GM19324 (cell line): ENCODE results near the gene UBXN11.

Experiments
- ATAC-seq: cut with Tn5 transposase; IDR thresholded peaks from one replicate; pipeline ENCODE4 v1.9.1; 2021; ENCODE audit warnings: mild to moderate bottlenecking, moderate library complexity; ENCODE audit not compliant: unreplicated experiment, low FRiP score

The UBXN11 gene

DNA sequence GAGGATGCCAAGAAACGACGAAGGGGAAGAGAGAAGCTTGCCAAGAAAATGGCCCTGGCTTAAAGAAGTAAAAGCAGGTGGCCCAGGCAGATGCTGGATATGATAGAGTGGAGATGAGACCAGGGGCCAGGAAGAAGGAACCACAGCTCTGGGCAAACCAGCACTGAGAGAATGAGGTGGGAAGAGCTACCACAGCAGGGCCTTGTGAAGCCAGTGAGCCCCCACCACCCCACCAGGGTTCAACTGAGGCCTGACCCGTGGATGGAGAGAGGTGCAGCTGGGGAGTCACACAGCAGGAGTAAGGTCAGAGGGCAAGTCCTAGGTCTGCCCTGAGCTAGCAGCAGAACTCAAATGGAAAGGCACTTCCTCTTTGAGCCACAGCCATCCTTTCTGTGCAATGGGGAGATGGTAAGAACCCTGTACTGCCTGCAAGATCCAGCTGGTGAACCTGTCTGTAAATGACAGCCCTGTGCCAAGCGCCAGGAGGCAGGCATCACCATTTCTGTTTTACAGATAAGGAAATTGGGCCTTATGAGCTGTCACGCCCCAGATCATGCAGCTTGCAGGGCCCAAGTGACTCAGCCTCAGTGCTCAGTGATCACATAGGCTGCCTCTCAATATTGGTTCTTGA is 18.0 kb downstream of the UBXN11 start:
- no peak for ATAC-seq

GRCh38 chr1:26287811-26288210 is 18.6 kb downstream of the UBXN11 start:
- no peak for ATAC-seq

GRCh38 chr1:26287033-26287711 is 19.3 kb downstream of the UBXN11 start:
- ATAC-seq: no peak

DNA sequence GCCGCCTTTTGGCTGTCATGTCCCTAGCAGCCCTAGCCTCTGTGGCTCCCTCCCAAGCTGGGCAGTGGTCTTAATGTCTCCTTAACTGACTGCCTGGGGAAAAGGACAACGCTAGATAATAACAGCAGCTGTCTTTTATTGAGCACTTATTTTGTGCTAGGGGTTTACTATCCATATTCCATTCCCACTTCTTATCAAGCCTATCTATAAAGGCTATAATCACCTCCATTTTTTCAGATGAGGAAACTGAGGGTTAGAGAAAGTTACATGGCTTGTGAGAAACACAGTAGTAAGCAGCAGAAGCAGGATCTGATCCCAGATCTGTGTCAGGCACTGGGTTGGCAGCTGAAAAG is 20.4 kb downstream of the UBXN11 start:
- ATAC-seq: no peak

DNA sequence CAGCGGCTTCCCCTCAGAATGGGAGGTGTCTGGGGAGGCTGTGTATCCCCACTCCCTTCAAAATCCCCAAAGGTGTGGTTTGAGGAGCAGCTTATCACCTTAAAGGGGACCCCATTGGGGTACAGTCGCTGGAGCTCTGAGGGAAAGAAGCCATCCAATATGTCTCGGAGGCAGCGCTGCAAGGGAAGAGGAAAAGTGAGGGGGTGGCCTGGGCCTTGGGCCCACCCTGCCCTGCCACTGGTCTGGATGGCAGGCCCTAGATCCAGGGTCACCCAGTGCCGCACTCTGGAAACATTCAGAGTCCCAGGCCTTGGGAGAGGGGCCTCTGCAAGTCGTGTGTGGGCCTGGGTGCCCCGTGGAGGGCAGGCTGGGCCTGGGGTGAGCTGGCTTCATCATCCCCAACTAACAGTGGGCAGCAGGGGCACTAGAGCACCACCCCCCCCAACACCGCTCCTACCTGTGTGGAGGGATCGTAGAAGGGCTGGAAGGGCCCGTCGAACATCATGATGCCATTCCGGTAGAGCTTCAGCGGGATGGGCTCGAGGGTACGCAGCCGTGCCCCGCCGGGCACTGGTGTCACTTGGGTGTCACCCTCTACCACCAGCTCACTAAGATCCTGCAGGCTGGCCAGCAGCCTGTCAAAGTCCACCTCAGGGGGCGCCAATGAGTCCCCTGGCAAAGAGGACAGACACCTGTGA is 20.9 kb downstream of the UBXN11 start:
- no peak for ATAC-seq

GRCh38 chr1:26284597-26285347 is 21.7 kb downstream of the UBXN11 start:
- no peak for ATAC-seq

GRCh38 chr1:26283871-26284596 is 22.4 kb downstream of the UBXN11 start:
- ATAC-seq: no peak

DNA sequence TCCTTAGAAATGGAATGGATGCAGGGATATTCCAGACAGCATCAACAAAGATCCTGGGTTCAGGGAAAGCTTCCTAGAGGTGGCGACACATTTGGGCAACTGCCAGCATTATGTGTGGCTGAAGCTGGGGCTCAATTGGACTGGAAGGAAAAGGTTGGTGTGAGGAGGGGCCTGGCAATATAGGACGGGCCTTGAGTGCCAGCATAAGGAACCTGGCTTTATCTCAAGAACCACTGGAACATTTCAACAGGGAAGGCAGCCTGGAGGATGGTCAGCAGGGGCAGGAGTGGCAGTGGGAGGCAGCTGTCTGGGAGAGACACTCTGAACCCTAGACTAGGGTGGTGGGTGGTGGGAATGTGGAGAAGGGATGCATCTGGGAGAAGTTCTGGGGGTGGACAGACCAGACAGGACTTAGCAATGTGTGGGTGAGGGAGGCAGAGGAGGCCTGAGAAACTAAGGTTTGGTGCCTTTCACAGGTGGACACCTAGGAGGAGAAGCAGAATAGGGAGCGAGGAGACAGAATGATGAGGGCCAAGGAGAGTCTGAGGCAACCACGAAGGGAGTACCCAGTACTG is 23.1 kb downstream of the UBXN11 start:
- ATAC-seq: no peak

DNA sequence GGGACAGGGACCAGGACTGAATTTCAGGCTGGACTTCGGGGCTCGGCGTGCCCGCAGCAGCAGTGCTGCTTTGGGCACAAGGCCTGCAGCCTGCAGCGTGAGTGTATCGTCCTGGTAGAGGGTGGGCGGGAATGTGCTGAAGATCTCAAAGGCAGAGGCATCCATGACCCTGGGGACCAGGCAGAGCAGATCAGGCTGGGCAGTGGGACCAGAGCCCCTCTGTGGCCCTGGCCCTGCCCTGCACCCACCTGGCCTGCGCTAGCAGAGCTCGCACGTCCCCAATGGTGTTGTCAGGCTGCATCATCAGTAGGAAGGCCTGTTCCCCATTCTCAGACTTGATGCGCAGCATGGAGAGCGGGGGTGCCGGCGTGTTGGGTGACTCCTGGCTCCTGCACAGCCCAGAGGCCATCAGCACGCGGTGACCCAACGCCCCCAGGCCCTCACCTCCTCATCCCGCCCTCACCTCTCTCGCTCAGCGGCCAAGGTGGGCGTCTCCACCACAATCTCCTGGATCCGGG is 24.0 kb downstream of the UBXN11 start:
- ATAC-seq: no peak

GRCh38 chr1:26281971-26282370 is 24.5 kb downstream of the UBXN11 start:
- ATAC-seq: no peak

DNA sequence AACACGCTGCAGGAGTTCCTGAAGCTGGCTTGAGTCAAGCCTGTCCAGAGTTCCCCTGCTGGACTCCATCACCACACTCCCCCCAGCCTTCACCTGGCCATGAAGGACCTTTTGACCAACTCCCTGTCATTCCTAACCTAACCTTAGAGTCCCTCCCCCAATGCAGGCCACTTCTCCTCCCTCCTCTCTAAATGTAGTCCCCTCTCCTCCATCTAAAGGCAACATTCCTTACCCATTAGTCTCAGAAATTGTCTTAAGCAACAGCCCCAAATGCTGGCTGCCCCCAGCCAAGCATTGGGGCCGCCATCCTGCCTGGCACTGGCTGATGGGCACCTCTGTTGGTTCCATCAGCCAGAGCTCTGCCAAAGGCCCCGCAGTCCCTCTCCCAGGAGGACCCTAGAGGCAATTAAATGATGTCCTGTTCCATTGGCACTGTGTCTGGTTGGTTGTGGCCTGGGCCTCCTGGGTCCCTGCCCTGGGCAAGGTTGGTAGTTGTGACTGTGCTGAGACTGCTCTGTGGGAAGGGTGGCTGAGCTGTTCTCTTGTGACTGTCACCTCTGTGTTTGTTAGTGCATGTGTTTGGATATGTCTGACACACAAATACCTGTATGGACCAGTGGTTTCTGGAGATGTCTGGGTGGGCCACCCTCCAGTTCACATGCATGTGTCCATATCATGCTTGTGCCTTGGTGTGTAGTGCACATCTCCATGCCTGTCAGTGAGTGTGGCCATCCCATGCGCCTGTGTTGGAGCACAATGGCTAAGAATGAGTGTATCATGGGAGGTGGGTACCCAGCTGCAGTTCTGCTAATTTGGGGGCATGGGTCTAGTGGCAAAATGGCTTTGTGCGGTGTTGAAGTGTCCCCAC is 25.1 kb downstream of the UBXN11 start:
- no peak for ATAC-seq

- ATAC-seq: no peak
Observed at GRCh38 chr1:26280333-26281042, 25.9 kb downstream of the UBXN11 start.

DNA sequence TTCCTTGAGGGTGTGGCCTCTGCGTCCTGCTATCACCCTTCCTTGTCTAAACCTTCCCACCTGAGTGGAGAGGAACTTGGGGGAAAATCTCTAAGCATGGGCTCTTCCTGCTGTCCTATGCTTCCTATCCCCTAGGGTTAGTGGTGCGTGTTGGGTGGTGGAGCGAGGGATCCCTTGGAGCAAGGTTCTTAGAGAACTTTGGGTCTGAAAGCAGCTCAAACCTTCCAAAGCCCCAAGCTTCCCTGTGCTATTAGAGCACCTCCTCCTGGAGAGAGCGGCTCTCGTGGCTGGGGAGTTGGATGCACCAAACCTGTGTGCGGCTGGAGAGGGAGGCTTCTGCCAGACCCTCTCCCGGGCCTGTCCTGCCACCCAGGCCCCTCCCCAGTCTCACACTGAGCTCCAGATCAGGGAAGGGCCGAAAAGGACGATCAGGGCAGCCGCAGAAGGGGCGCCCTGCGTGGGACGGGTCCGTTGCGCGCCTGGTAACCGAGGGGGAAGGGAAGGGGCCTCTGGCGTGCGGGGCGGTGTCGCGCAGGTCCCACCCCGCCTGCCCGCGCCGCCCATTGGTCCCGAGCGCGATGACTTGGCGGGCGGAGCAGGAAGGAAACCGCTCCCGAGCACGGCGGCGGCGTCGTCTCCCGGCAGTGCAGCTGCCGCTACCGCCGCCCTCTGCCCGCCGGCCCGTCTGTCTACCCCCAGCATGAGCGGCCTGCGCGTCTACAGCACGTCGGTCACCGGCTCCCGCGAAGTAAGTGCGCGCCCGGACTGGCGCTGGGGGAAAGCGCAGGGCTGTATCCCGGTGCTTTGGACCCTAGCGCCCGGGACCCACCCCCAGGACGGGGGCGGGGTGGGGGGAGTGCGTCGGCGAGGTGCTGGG is 26.7 kb downstream of the UBXN11 start, which contains the start of gene SH3BGRL3:
SH3BGRL3 (plus strand) TSS at position 631 of the 877 bp plus-strand sequence; CDS start at position 701, 70 bp downstream.
- ATAC-seq: peak; percentile 75

DNA sequence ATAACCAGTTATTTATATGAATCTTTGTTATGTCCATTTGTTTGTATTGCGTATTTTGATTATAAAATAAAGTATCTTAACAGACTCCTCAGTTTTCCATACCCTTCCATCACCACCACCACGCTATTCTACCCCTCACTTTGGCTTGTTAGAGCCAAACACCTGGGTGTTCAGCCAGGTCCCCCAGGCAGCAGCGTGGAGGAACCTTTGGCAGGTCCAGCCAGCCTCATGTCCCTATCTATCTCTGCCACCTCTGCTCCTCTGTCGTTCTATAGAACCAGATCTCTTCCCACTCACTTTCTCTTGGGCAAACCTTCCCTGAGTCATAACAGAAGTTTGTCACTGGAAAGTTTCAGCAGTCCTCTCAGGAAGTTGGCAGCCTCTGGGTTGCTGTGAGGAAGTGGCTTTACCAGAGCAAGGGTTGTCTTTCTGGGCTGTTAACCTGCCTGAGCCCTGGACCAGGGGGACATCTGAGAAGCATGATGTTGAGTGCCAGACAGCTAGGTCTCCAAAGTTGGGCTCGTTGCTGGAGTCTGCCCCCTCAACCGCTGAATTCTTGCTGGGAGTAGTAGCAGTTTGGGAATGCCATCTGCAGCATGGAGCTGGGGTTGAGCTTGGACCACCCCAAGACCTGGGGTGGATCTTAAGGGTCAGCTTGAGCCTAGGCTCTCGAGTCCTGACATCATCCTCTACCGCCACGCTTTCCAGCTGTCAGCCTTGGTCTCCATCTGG is 27.5 kb downstream of the UBXN11 start:
- no peak for ATAC-seq

DNA sequence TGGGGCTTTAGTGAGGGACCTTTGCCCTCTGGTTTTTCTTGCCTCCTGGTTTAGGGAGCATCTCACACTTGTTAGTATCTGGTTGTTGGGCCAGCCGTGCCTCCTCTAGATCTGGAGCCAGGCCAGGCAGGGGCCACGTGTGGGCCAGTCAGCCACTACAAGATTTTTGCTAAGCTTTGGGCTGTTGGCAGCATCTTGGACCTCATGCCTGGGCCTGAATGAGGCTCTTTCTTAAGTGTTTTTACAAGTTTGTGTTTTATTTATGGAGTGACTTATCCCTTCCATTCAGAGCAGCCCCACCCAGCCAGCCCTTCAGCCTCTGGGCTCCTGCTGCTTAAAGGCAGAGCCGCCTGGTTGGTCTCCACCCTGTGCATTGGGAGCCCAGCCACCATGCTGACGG is 28.1 kb downstream of the UBXN11 start:
- no peak for ATAC-seq

DNA sequence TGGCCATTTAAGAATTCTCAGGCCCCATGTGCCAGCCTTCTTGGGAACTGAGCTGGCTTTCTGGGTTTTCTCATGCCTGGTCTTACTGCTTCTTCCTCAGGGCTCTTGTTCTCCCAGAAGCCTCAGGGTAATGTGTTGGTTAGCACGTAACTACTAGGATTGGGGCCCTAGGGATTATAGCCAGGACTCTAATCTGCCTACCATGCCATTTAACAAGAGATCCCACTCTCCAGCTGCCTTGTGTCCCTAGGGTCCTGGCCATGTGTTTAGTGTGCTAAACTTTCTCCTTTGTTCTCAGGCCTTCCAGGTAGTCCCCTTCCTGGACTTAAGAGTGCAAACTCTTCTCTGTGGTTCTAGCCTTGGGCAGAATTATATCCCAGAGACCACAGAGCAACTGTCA is 28.7 kb downstream of the UBXN11 start:
- no peak for ATAC-seq

GRCh38 chr1:26277261-26277661 is 29.2 kb downstream of the UBXN11 start:
- ATAC-seq: no peak
